ENCODE data around the gene COA3. TPM values are rescaled to one million over a fixed set of nuclear protein-coding genes. Genes with fewer than 3 reads are reported as not detected.

The COA3 gene
- total and polyA plus RNA-seq, 2 donors (not counting 1 experiment from before 2014, with no cell fraction given): 18.5 to 32.1 TPM

- H4K20me1 ChIP-seq (ENCODE audit: control insufficient read depth, insufficient read depth, low read length, poor library complexity, severe bottlenecking): no peaks in the 10 kb centered on the region
- H3K27ac Mint-ChIP-seq: no peak overlapping the region
- H3K4me1 Mint-ChIP-seq: no peaks in the 10 kb centered on the region
- H3K79me2 ChIP-seq (ENCODE audit: control insufficient read depth, insufficient read depth, low read length): peaks cover 3% of the 10 kb centered on the region
- no peak overlapping the region for H3K9ac ChIP-seq (ENCODE audit: low read length)
- TF ChIP-seq, protein P1, sequence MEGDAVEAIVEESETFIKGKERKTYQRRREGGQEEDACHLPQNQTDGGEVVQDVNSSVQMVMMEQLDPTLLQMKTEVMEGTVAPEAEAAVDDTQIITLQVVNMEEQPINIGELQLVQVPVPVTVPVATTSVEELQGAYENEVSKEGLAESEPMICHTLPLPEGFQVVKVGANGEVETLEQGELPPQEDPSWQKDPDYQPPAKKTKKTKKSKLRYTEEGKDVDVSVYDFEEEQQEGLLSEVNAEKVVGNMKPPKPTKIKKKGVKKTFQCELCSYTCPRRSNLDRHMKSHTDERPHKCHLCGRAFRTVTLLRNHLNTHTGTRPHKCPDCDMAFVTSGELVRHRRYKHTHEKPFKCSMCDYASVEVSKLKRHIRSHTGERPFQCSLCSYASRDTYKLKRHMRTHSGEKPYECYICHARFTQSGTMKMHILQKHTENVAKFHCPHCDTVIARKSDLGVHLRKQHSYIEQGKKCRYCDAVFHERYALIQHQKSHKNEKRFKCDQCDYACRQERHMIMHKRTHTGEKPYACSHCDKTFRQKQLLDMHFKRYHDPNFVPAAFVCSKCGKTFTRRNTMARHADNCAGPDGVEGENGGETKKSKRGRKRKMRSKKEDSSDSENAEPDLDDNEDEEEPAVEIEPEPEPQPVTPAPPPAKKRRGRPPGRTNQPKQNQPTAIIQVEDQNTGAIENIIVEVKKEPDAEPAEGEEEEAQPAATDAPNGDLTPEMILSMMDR (IDR thresholded peaks at IDR 0.05): no peak
- TF ChIP-seq EZH2 (IDR thresholded peaks at IDR 0.05; ENCODE audit: borderline replicate concordance, insufficient read depth, low read depth, low read length, poor library complexity, severe bottlenecking): no peak
- no peak overlapping the region for H3K4me2 ChIP-seq (replicated peaks; ENCODE audit: low read depth, low read length, poor library complexity, severe bottlenecking)
- H2AFZ ChIP-seq (ENCODE audit: insufficient read depth, low read depth, low read length, poor library complexity, severe bottlenecking): no peak overlapping the region
- no peaks in the 10 kb centered on the region for H3K9me3 ChIP-seq (ENCODE audit: control extremely low read depth in 1 of 3, control insufficient read depth in 2 of 3, insufficient read depth in 1 of 3, low read length in 2 of 3)
- ChIA-PET POLR2A (no interaction called here), CTCF (interaction anchor here (0.5 to 3.7 kb wide), 7 partner anchors 8 to 370 kb away, joined by 3 to 30 read pairs (median 5); partner anchors contain the start of genes BECN1, PSME3, RPL27 and VAT1)
- no peaks in the 10 kb centered on the region for H3K27me3 ChIP-seq (replicated peaks in 1 of 4; ENCODE audit: control extremely low read depth in 1 of 4, control insufficient read depth in 3 of 4, insufficient read depth in 4 of 4, low read length in 3 of 4)
- no peak overlapping the region for H3K4me3 ChIP-seq (ENCODE audit: control extremely low read depth in 1 of 5, extremely low read depth in 1 of 5, insufficient read depth in 1 of 5, low read depth in 2 of 5, low read length in 4 of 5)
- H3K4me1 ChIP-seq (ENCODE audit: control insufficient read depth in 2 of 2, insufficient read depth in 2 of 2, low read length in 2 of 2): no peaks in the 10 kb centered on the region
- peaks cover 16 to 81% of the 10 kb centered on the region in 2 experiments for H3K36me3 ChIP-seq (replicated peaks in 1 of 2; ENCODE audit: control extremely low read depth in 1 of 2, control insufficient read depth in 1 of 2, extremely low read depth in 1 of 2, insufficient read depth in 2 of 2, low read length in 1 of 2)
- H3K9me3 Mint-ChIP-seq (ENCODE audit: insufficient read depth): no peaks in the 10 kb centered on the region
- 79% methylated on average over 3 of the region's 11 CpGs for WGBS (ENCODE audit: insufficient coverage)
- intact Hi-C loops (cut with micrococcal nuclease): loop anchor here (2.0 to 10.0 kb wide), 2 partner anchors 93 to 497 kb away; no protein-coding TSS in a partner anchor
- no peak overlapping the region for H3K4me3 Mint-ChIP-seq
- ATAC-seq (ENCODE audit: low read depth) (no peak), DNase-seq (no peak)
- no peak overlapping the region for H3K27ac ChIP-seq (ENCODE audit: low read length in 2 of 2)
- no peaks in the 10 kb centered on the region for H3K27me3 Mint-ChIP-seq
These were observed 43.6 kb upstream of the COA3 start for GRCh38 chr17:42841975-42842685.

DNA sequence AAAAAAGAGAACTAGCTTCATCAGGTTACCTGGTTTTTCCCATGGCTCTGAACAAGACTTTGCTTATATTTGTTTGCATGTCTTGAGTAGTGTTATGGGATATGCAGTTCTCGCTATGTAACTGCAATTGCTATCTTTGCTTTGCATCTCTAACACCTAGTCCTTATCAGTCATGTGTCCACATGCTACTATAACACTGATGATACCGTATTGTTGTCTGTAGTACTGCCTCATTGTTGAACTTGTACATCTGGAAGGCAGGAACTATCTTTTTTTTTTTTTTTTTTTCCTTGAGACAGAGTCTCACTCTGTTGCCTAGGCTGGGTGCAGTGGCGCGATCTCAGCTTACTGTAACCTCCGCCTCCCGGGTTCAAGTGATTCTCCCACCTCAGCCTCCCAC lies 37.2 kb upstream of the COA3 start:
- no peak overlapping the region for H3K27ac Mint-ChIP-seq
- ChIA-PET POLR2A (interaction anchor here (0.6 kb wide), 2 partner anchors 12 to 257 kb away, joined by 4 to 10 read pairs; no protein-coding TSS in a partner anchor), CTCF (interaction anchor here (1.3 to 1.5 kb wide), 3 partner anchors 12 to 189 kb away, joined by 3 to 7 read pairs (median 6); partner anchors contain the start of gene BECN1)
- peaks cover 24% of the 10 kb centered on the region for H3K4me1 Mint-ChIP-seq
- Histone ChIP-seq H3K36me3 (replicated peaks in 1 of 2; ENCODE audit: control extremely low read depth in 1 of 2, control insufficient read depth in 1 of 2, extremely low read depth in 1 of 2, insufficient read depth in 2 of 2, low read length in 1 of 2) (peaks cover 16 to 52% of the 10 kb centered on the region in 2 experiments), H3K4me2 (replicated peaks; ENCODE audit: low read depth, low read length, poor library complexity, severe bottlenecking) (no peak overlapping the region), H3K9ac (ENCODE audit: low read length) (no peak overlapping the region), H2AFZ (ENCODE audit: insufficient read depth, low read depth, low read length, poor library complexity, severe bottlenecking) (no peak overlapping the region), H4K20me1 (ENCODE audit: control insufficient read depth, insufficient read depth, low read length, poor library complexity, severe bottlenecking) (no peaks in the 10 kb centered on the region), H3K27me3 (replicated peaks in 1 of 4; ENCODE audit: control extremely low read depth in 1 of 4, control insufficient read depth in 3 of 4, insufficient read depth in 4 of 4, low read length in 3 of 4) (no peaks in the 10 kb centered on the region), H3K27ac (ENCODE audit: low read length in 2 of 2) (no peak overlapping the region), H3K4me1 (ENCODE audit: control insufficient read depth in 2 of 2, insufficient read depth in 2 of 2, low read length in 2 of 2) (peaks cover 12 to 20% of the 10 kb centered on the region in 2 donors), H3K9me3 (ENCODE audit: control extremely low read depth in 1 of 3, control insufficient read depth in 2 of 3, insufficient read depth in 1 of 3, low read length in 2 of 3) (no peaks in the 10 kb centered on the region), H3K4me3 (ENCODE audit: control extremely low read depth in 1 of 5, extremely low read depth in 1 of 5, insufficient read depth in 1 of 5, low read depth in 2 of 5, low read length in 4 of 5) (no peak overlapping the region), H3K79me2 (ENCODE audit: control insufficient read depth, insufficient read depth, low read length) (peaks cover 49% of the 10 kb centered on the region)
- TF ChIP-seq EZH2 (IDR thresholded peaks at IDR 0.05; ENCODE audit: borderline replicate concordance, insufficient read depth, low read depth, low read length, poor library complexity, severe bottlenecking): no peak
- TF ChIP-seq, protein P1 (IDR thresholded peaks at IDR 0.05): no peak
- DNase-seq: no peak
- no peaks in the 10 kb centered on the region for H3K9me3 Mint-ChIP-seq (ENCODE audit: insufficient read depth)
- intact Hi-C loops (cut with micrococcal nuclease): no loop called here
- no peaks in the 10 kb centered on the region for H3K27me3 Mint-ChIP-seq
- H3K4me3 Mint-ChIP-seq: no peak overlapping the region
- WGBS (ENCODE audit: insufficient coverage): 100% methylated on average over 4 of the region's 6 CpGs
- no peak for ATAC-seq (ENCODE audit: low read depth)
